ENCODE data around the gene ZNF609.

DNA sequence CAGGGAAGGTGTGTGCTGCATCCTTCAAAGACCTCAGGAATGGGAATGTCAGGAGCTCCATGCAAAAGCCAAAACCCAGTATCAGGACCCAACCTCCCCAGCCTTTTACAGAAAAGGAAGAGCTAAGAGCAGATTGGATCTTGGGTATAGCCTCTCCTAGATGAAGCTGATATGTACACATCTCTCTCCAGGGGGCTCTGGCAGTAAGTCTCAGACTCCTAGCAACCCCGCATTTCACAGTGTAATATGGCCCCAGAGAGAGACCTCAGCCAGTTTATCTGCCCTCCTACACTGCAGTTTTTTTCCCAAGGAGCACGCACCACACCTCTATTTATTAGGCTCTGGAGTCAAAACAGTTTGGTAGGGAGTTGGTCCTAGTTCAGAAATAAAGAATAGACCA lies 226.8 kb downstream of the ZNF609 start:
- TF ChIP-seq, protein P1, sequence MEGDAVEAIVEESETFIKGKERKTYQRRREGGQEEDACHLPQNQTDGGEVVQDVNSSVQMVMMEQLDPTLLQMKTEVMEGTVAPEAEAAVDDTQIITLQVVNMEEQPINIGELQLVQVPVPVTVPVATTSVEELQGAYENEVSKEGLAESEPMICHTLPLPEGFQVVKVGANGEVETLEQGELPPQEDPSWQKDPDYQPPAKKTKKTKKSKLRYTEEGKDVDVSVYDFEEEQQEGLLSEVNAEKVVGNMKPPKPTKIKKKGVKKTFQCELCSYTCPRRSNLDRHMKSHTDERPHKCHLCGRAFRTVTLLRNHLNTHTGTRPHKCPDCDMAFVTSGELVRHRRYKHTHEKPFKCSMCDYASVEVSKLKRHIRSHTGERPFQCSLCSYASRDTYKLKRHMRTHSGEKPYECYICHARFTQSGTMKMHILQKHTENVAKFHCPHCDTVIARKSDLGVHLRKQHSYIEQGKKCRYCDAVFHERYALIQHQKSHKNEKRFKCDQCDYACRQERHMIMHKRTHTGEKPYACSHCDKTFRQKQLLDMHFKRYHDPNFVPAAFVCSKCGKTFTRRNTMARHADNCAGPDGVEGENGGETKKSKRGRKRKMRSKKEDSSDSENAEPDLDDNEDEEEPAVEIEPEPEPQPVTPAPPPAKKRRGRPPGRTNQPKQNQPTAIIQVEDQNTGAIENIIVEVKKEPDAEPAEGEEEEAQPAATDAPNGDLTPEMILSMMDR (IDR thresholded peaks at IDR 0.05) = no peak
- TF ChIP-seq POLR2AphosphoS5 (IDR thresholded peaks at IDR 0.05) (no peak), POLR2A (IDR thresholded peaks at IDR 0.05) (no peak)

All from sigmoid colon (tissue), 4 donors.